ENCODE measurements around the gene PSMB4. TPM values are rescaled to one million over a fixed set of nuclear protein-coding genes. Genes with fewer than 3 reads are reported as not detected.

The PSMB4 gene
- total and polyA plus RNA-seq, 9 donors, result 158 to 211 (median 185) TPM

DNA sequence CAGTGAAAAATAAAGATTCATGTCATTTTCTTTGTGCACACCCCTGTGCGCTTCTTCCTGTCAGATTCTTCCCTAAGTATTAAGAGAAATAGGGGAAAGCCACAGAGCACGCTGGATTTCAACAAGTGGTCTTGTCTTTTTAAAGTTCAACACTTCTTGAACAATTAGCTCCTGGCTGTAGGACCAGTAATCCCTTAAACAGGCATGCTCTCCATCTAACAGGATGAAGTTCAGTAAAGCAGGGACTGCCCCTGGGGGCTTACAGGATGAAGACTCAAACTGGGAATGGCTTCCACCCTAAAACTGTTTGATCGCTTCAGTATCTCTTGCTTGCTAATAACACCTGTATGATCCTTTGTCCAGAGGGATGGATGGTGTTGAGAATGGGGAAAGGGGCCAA lies 4.2 kb downstream of the PSMB4 start:
- H3K9me3 ChIP-seq (replicated peaks; ENCODE audit: control insufficient read depth, low read depth, low read length), result no peaks in the 10 kb centered on the region
- H3K4me1 ChIP-seq (ENCODE audit: control insufficient read depth, insufficient read depth, low read length), result peaks cover 10% of the 10 kb centered on the region
- DNase-seq, result no peak
- WGBS (ENCODE audit: insufficient coverage), result 100% methylated on average over 1 of the region's 3 CpGs
- no peak overlapping the region for H3K27ac ChIP-seq (ENCODE audit: low read length)
- no peak overlapping the region for H3K4me3 ChIP-seq (ENCODE audit: low read length)
- H3K27me3 ChIP-seq (ENCODE audit: control insufficient read depth, insufficient read depth, low read length), result no peaks in the 10 kb centered on the region
- H3K36me3 ChIP-seq (ENCODE audit: control insufficient read depth, insufficient read depth, low read length), result peaks cover 69% of the 10 kb centered on the region

DNA sequence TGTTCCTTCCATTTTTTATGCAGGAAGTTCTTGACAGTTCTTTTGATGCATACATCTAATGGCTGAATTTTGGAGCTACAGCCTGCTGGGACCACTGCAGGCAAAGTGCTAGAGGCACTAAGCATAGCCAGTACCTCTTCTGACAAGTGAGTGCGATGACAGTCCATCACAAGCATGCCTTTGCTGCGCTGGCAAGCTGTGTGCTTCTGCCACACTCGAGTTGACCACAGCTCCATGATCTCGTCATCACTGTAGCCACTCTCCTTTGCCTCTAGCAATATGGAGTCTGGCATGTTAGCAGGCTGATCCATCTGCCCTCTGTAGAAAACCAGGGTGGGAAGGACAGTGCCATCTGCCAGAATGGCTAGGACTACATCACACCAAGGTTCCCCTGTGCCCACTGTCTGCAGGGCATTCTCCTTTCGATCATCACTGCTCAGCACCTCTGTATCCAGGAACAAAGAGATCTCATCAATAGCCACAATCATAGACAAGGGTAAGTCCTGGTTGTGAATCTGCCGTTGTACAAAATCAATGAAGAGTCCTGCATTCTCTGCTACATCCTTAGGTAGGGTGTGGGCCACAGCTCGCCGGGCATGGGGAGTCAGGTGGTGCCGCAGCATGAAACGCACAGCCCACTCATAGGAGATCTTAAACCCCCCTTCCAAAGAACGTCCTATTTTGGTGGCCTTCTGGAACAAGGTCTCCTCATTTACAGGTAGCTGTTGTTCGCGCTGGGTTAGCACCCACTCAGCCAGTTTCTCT lies 6.0 kb downstream of the PSMB4 start:
- no peak overlapping the region for H3K4me3 ChIP-seq (ENCODE audit: low read length)
- H3K36me3 ChIP-seq (ENCODE audit: control insufficient read depth, insufficient read depth, low read length), result peaks cover 76% of the 10 kb centered on the region
- WGBS (ENCODE audit: insufficient coverage), result 91% methylated on average over 6 of the region's 13 CpGs
- no peak for DNase-seq
- peaks cover 7% of the 10 kb centered on the region for H3K4me1 ChIP-seq (ENCODE audit: control insufficient read depth, insufficient read depth, low read length)
- H3K27ac ChIP-seq (ENCODE audit: low read length), result no peak overlapping the region
- H3K27me3 ChIP-seq (ENCODE audit: control insufficient read depth, insufficient read depth, low read length), result no peaks in the 10 kb centered on the region
- H3K9me3 ChIP-seq (replicated peaks; ENCODE audit: control insufficient read depth, low read depth, low read length), result no peaks in the 10 kb centered on the region

DNA sequence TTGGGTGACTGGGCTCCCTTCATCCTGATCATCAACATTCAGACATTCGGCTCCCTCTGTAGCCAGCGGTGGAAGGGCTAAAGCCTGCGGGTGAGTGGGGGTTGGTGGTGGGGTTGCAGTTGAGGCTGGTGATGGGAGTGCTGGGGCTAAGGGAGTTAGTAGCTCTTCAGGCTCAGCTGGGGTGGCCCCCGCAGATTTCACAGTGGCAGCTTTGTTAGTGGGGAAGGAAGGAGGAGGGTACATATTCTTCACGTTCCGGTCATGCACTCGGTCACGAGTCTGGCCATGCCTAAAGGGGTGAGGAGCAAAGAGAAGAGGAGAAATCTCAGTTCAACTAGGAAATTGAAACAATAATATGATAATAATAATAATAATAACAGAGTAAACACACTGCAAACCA lies 6.8 kb downstream of the PSMB4 start:
- H3K9me3 ChIP-seq (replicated peaks; ENCODE audit: control insufficient read depth, low read depth, low read length), result no peaks in the 10 kb centered on the region
- peaks cover 72% of the 10 kb centered on the region for H3K36me3 ChIP-seq (ENCODE audit: control insufficient read depth, insufficient read depth, low read length)
- H3K4me3 ChIP-seq (ENCODE audit: low read length), result no peak overlapping the region
- DNase-seq, result no peak
- no peak overlapping the region for H3K27ac ChIP-seq (ENCODE audit: low read length)
- H3K27me3 ChIP-seq (ENCODE audit: control insufficient read depth, insufficient read depth, low read length), result no peaks in the 10 kb centered on the region
- 100% methylated on average over 1 of the region's 8 CpGs for WGBS (ENCODE audit: insufficient coverage)
- no peaks in the 10 kb centered on the region for H3K4me1 ChIP-seq (ENCODE audit: control insufficient read depth, insufficient read depth, low read length)

DNA sequence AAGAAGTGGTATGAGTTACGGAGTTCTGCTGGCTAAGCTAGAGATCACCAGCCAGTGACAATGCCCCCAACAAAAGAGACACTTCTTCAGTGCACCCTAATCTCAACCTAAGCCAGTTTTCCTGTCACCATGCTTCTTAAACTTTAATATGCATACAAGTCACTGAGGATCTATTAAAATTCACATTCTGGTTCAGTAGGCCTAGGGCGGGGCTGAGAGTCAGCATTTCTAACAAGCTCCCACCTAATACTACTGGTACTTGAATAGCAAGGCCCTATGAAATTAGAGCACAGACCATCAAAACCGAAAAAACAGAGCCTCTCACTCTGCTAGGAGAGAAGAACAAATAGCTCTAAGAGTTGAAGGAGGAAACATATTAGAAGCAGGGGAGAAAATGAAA lies 7.9 kb downstream of the PSMB4 start:
- H3K27me3 ChIP-seq (ENCODE audit: control insufficient read depth, insufficient read depth, low read length), result no peaks in the 10 kb centered on the region
- H3K27ac ChIP-seq (ENCODE audit: low read length), result no peak overlapping the region
- H3K4me3 ChIP-seq (ENCODE audit: low read length), result no peak overlapping the region
- no peaks in the 10 kb centered on the region for H3K4me1 ChIP-seq (ENCODE audit: control insufficient read depth, insufficient read depth, low read length)
- H3K36me3 ChIP-seq (ENCODE audit: control insufficient read depth, insufficient read depth, low read length), result peaks cover 69% of the 10 kb centered on the region
- DNase-seq, result no peak
- 80% methylated on average over 1 of the region's 3 CpGs for WGBS (ENCODE audit: insufficient coverage)
- no peaks in the 10 kb centered on the region for H3K9me3 ChIP-seq (replicated peaks; ENCODE audit: control insufficient read depth, low read depth, low read length)

DNA sequence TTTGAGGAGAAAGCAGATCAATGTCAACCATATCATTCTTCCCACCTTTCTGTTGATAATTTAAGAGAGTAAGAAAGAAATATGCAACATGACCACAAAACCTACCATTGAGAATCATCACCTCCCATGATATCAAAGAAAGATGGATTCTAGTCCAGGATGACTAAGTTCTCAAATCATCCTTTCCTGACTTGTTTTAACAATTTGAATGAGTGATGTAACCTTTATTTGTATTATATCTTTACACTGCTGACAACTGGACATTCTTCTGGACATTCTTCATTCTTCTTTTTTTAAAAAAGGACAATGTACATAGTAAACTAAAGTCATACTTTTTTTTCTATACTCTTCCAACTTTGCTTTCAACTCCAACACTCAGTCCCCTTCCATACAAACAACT lies 9.5 kb downstream of the PSMB4 start:
- H3K9me3 ChIP-seq (replicated peaks; ENCODE audit: control insufficient read depth, low read depth, low read length), result no peaks in the 10 kb centered on the region
- H3K4me3 ChIP-seq (ENCODE audit: low read length), result no peak overlapping the region
- no peak for DNase-seq
- no peaks in the 10 kb centered on the region for H3K27me3 ChIP-seq (ENCODE audit: control insufficient read depth, insufficient read depth, low read length)
- peaks cover 69% of the 10 kb centered on the region for H3K36me3 ChIP-seq (ENCODE audit: control insufficient read depth, insufficient read depth, low read length)
- no peak overlapping the region for H3K27ac ChIP-seq (ENCODE audit: low read length)
- no peaks in the 10 kb centered on the region for H3K4me1 ChIP-seq (ENCODE audit: control insufficient read depth, insufficient read depth, low read length)

DNA sequence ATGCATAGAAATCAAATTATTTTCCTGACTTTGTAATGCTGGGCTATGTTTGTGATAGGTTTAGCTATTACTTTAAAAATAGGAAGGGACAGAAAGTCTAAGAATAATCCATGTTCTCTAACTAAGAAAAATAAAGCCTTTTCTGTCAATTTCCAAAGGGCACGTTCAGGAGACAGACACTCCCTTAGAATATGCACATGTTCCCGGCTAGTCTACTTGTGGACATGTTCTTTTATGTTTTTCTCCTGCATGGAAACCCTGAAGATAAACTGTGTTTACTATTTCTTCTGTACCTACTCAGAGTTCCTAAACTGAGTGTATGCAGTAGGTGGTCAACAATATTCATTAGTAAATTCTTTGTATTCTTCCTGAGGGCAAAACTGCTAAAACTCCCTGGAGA lies 12.5 kb downstream of the PSMB4 start:
- Histone ChIP-seq H3K27me3 (ENCODE audit: control insufficient read depth, insufficient read depth, low read length) (no peaks in the 10 kb centered on the region), H3K4me3 (ENCODE audit: low read length) (no peak overlapping the region), H3K27ac (ENCODE audit: low read length) (no peak overlapping the region), H3K9me3 (replicated peaks; ENCODE audit: control insufficient read depth, low read depth, low read length) (no peaks in the 10 kb centered on the region), H3K4me1 (ENCODE audit: control insufficient read depth, insufficient read depth, low read length) (no peaks in the 10 kb centered on the region), H3K36me3 (ENCODE audit: control insufficient read depth, insufficient read depth, low read length) (peaks cover 68% of the 10 kb centered on the region)
- WGBS (ENCODE audit: insufficient coverage), result no CpG with 5 or more reads among the region's 2 CpGs
- no peak for DNase-seq

DNA sequence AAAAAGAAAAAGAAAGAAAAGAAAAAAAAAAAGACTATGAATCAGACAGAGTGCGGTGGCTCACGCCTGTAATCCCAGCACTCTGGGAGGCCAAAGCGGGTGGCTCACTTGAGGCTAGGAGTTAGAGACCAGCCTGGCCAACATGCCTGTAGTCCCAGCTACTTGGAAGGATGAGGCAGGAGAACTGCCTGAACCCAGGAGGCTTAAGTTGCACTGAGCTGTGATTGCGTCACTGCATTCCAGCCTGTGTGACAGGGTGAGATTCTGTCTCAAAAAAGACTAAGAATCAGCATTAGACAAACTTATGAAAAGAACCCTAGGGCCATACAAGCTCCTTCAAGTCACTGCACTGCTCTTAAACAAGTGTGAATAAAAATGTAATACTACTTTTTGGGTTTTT lies 16.9 kb downstream of the PSMB4 start:
- Histone ChIP-seq H3K9me3 (replicated peaks; ENCODE audit: control insufficient read depth, low read depth, low read length) (no peaks in the 10 kb centered on the region), H3K4me1 (ENCODE audit: control insufficient read depth, insufficient read depth, low read length) (no peaks in the 10 kb centered on the region), H3K36me3 (ENCODE audit: control insufficient read depth, insufficient read depth, low read length) (peaks cover 68% of the 10 kb centered on the region), H3K27ac (ENCODE audit: low read length) (no peak overlapping the region), H3K4me3 (ENCODE audit: low read length) (no peak overlapping the region), H3K27me3 (ENCODE audit: control insufficient read depth, insufficient read depth, low read length) (no peaks in the 10 kb centered on the region)
- WGBS (ENCODE audit: insufficient coverage), result 97% methylated on average over 3 of the region's 4 CpGs
- DNase-seq, result no peak

DNA sequence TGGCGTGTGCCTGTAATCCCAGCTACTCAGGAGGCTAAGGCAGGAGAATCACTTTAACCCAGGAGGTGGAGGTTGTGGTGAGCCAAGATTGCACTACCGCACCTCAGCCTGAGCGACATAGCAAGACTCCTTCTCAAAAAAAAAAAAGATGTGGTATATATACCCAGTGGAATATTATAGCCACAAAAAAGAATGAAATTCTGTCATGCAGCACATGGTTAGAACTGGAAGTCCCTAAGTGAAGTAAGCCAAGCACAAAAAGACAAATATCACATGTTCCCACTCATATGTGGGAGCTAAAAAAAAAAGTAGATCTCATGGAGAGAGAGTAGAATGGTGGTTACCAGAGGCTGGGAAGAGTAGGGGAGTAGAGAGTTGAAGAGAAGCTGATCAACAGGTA lies 18.7 kb downstream of the PSMB4 start:
- Histone ChIP-seq H3K4me3 (ENCODE audit: low read length) (no peak overlapping the region), H3K36me3 (ENCODE audit: control insufficient read depth, insufficient read depth, low read length) (peaks cover 67% of the 10 kb centered on the region), H3K27ac (ENCODE audit: low read length) (no peak overlapping the region), H3K4me1 (ENCODE audit: control insufficient read depth, insufficient read depth, low read length) (no peaks in the 10 kb centered on the region), H3K9me3 (replicated peaks; ENCODE audit: control insufficient read depth, low read depth, low read length) (no peaks in the 10 kb centered on the region), H3K27me3 (ENCODE audit: control insufficient read depth, insufficient read depth, low read length) (no peaks in the 10 kb centered on the region)
- WGBS (ENCODE audit: insufficient coverage), result no CpG with 5 or more reads among the region's 3 CpGs
- no peak for DNase-seq

DNA sequence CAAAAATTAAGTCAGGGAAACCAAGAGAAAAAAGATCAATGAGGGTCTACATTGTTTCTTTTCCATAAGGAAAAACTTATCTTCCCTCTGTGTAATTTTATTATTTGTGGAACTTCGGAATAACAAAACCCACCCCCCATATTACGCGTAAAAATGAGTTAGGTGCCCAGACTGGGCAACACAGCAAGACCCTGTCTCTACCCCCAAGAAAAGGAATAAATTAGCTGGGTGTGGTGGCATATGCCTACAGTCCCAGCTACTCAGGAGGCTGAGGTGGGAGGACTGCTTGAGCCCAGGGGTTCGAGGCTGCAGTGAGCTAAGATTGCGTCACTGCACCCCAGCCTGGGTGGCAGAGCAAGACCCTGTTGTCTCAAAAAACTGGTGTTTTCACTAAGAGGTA lies 20.4 kb downstream of the PSMB4 start:
- WGBS (ENCODE audit: insufficient coverage), result 63% methylated on average over 2 of the region's 5 CpGs
- Histone ChIP-seq H3K4me3 (ENCODE audit: low read length) (no peak overlapping the region), H3K36me3 (ENCODE audit: control insufficient read depth, insufficient read depth, low read length) (peaks cover 72% of the 10 kb centered on the region), H3K9me3 (replicated peaks; ENCODE audit: control insufficient read depth, low read depth, low read length) (no peaks in the 10 kb centered on the region), H3K27ac (ENCODE audit: low read length) (no peak overlapping the region), H3K27me3 (ENCODE audit: control insufficient read depth, insufficient read depth, low read length) (no peaks in the 10 kb centered on the region), H3K4me1 (ENCODE audit: control insufficient read depth, insufficient read depth, low read length) (no peaks in the 10 kb centered on the region)
- DNase-seq, result no peak

DNA sequence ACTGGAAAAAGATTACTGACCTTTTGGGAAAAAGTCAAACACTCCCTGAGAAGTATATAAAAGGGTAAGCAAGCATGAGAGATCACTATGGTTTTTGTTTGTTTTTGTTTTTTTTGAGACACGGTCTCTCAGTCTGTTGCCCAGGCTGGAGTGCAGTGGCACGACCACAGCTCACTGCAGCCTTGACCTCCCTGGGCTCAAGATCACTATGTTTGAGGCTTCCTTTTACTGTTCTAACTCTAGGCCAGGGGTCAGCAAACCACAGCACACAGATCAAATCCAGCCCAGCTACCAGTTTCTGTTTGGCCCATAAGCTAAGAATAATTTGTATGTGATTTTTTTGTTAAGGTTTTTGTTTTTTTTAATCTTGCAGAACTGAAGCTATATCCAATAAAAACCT lies 25.7 kb downstream of the PSMB4 start:
- H3K27me3 ChIP-seq (ENCODE audit: control insufficient read depth, insufficient read depth, low read length), result no peaks in the 10 kb centered on the region
- DNase-seq, result no peak
- H3K9me3 ChIP-seq (replicated peaks; ENCODE audit: control insufficient read depth, low read depth, low read length), result no peaks in the 10 kb centered on the region
- H3K4me1 ChIP-seq (ENCODE audit: control insufficient read depth, insufficient read depth, low read length), result no peaks in the 10 kb centered on the region
- no peak overlapping the region for H3K4me3 ChIP-seq (ENCODE audit: low read length)
- no peak overlapping the region for H3K27ac ChIP-seq (ENCODE audit: low read length)
- no CpG with 5 or more reads among the region's 2 CpGs for WGBS (ENCODE audit: insufficient coverage)
- H3K36me3 ChIP-seq (ENCODE audit: control insufficient read depth, insufficient read depth, low read length), result peaks cover 58% of the 10 kb centered on the region

DNA sequence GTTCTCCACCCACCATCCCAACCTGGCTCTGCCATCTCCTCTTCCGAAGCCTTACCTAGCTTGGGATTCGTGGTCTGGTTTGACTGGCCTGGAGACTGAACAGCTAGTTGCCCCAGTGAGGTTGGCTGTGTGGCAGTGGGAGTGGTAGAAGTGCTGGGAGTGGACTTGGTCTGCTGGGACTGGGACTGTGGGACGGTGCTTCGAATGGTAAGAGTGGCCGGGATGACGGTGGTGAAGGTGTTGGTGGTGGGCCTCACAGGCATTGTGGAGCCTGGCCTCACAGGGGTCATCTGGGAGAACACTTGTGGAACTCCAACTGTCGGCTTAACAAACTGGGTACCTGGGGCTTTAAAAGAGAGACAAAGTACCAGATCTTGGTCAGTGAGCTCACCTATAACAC lies 28.7 kb downstream of the PSMB4 start:
- Histone ChIP-seq H3K4me1 (ENCODE audit: control insufficient read depth, insufficient read depth, low read length) (no peaks in the 10 kb centered on the region), H3K36me3 (ENCODE audit: control insufficient read depth, insufficient read depth, low read length) (peaks cover 48% of the 10 kb centered on the region), H3K9me3 (replicated peaks; ENCODE audit: control insufficient read depth, low read depth, low read length) (no peaks in the 10 kb centered on the region), H3K4me3 (ENCODE audit: low read length) (no peak overlapping the region), H3K27me3 (ENCODE audit: control insufficient read depth, insufficient read depth, low read length) (no peaks in the 10 kb centered on the region), H3K27ac (ENCODE audit: low read length) (no peak overlapping the region)
- DNase-seq, result no peak
- WGBS (ENCODE audit: insufficient coverage), result 97% methylated on average over 4 of the region's 7 CpGs

All from muscle of leg (tissue), 11 donors.